Forelimb muscle (tissue), 1 donor: ENCODE data around the gene MYOT. TPM values are rescaled to one million over a fixed set of nuclear protein-coding genes. Genes with fewer than 3 reads are reported as not detected.
"Not testable (repeated sequence)": the region's sequence is repeated elsewhere in the genome, so short reads cannot be mapped to it uniquely, and the experiment has no call there.

Source experiments
- DNase-seq: peaks from one replicate; pipeline ENCODE4 v3.0.0-alpha.2; 2013; ENCODE audit warnings: low read depth
- polyA plus RNA-seq: library from polyadenylated mRNA; unstranded; fragments of 120-200 nt; gene quantifications from one replicate; pipeline ENCODE4 v1.2.1, GENCODE V29; 2013; ENCODE audit not compliant: insufficient read length

Gene MYOT
- polyA plus RNA-seq = 327 TPM

- DNase-seq = no peak
These were observed at the start of gene MYOT for GRCh38 chr5:137867664-137868063. TSS of gene MYOT (plus strand) at chr5:137867860. CDS start at chr5:137870652, 2,792 bp downstream.

GRCh38 chr5:137819766-137820165 is 47.9 kb upstream of the MYOT start:
- no peak for DNase-seq

- DNase-seq = no peak
These were observed 45.4 kb upstream of the MYOT start for GRCh38 chr5:137822158-137822764.

- no peak for DNase-seq
These were observed 44.7 kb upstream of the MYOT start for GRCh38 chr5:137822984-137823383.

- DNase-seq = no peak
These were observed 42.5 kb upstream of the MYOT start for GRCh38 chr5:137825165-137825564.

- no peak for DNase-seq
These were observed 41.6 kb upstream of the MYOT start for GRCh38 chr5:137826067-137826466.

GRCh38 chr5:137828180-137828579 is 39.5 kb upstream of the MYOT start:
- DNase-seq = no peak

GRCh38 chr5:137828664-137829063 is 39.0 kb upstream of the MYOT start:
- no peak for DNase-seq

GRCh38 chr5:137831105-137831504 is 36.6 kb upstream of the MYOT start:
- DNase-seq = no peak

GRCh38 chr5:137831526-137831925 is 36.1 kb upstream of the MYOT start:
- DNase-seq = no peak

- DNase-seq = no peak
These were observed 35.2 kb upstream of the MYOT start for GRCh38 chr5:137832416-137832815.

- DNase-seq = no peak
These were observed 34.2 kb upstream of the MYOT start for GRCh38 chr5:137833463-137833862.

GRCh38 chr5:137834498-137835049 is 33.1 kb upstream of the MYOT start:
- DNase-seq = no peak

GRCh38 chr5:137836298-137836697 is 31.4 kb upstream of the MYOT start:
- no peak for DNase-seq

GRCh38 chr5:137836997-137837396 is 30.7 kb upstream of the MYOT start:
- no peak for DNase-seq

GRCh38 chr5:137837491-137838394 is 29.9 kb upstream of the MYOT start:
- no peak for DNase-seq

GRCh38 chr5:137838976-137839375 is 28.7 kb upstream of the MYOT start:
- no peak for DNase-seq

GRCh38 chr5:137842296-137842695 is 25.4 kb upstream of the MYOT start:
- DNase-seq = no peak

GRCh38 chr5:137843676-137844299 is 23.9 kb upstream of the MYOT start:
- no peak for DNase-seq

GRCh38 chr5:137845472-137845871 is 22.2 kb upstream of the MYOT start:
- DNase-seq = no peak

- DNase-seq = no peak
These were observed 20.0 kb upstream of the MYOT start for GRCh38 chr5:137847687-137848086.

- not testable (repeated sequence) for DNase-seq
These were observed 14.5 kb upstream of the MYOT start for GRCh38 chr5:137853165-137853564.
